ENCODE results near the gene RYK.

The RYK gene

DNA sequence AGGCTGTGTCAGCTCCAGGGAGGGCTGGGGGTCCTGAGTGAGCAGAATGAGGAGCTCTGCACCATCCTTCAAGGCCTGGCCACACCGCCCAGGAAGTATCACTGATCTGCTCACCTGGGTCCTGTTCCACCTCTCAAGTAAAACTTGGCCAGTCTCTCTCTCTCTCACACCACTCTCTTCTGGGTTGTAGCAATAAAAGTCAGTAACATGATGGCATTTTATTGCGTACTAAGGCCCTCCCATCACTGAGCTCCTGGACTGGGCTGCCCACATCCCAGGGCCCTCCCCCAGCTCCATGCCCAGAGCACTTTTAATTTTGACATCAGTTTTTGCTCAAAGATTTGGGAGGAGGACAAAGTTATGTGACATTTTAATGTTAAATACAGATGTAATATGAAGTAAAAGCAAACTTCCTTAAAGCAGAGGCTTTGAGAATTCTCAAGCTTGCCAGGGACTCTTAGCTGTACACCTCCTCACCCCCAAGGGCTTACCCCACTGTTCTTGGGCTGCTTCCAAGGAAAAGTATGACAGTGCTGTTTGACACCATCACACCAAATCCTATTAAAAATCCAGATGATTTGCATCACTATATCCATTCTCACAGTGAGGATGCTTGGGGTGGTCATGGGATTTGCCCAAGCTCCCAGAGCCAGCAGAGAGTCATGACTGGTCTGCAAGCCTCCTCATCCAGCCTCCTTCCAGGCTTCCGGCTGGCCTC lies 115.8 kb downstream of the RYK start:
- no peak for TF ChIP-seq ZNF274 (IDR thresholded peaks at IDR 0.05; ENCODE audit: low read depth, low read length)

GRCh38 chr3:134134240-134134639 lies 116.4 kb downstream of the RYK start:
- TF ChIP-seq ZNF274 (IDR thresholded peaks at IDR 0.05; ENCODE audit: low read depth, low read length) = no peak
- H3K4me3 ChIP-seq (ENCODE audit: low read length) = no peak overlapping the region

More for the DNA sequence above, 115.8 kb downstream of the RYK start:
- H3K4me3 ChIP-seq (ENCODE audit: low read length) = no peak overlapping the region

DNA sequence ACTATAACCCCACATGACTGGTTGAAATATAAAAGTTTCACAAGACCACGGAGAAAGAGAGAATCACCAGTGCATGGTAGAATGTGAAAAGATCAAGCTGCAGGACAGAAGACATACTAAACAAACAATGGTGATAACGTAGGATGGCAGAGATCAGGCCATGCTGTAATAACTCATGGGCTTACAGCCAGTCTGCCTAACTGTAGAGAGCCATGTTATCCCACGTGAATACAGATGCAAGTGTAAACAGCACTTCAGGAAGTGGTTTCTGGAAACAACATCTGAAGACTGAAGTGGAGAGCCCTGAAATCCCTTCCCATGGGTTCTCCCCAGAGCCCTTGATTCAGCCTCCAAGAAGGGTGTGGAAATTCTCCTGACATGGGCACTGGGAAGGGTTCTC lies 117.7 kb downstream of the RYK start:
- no peak overlapping the region for H3K4me3 ChIP-seq (ENCODE audit: low read length)
- no peak for TF ChIP-seq ZNF274 (IDR thresholded peaks at IDR 0.05; ENCODE audit: low read depth, low read length)

DNA sequence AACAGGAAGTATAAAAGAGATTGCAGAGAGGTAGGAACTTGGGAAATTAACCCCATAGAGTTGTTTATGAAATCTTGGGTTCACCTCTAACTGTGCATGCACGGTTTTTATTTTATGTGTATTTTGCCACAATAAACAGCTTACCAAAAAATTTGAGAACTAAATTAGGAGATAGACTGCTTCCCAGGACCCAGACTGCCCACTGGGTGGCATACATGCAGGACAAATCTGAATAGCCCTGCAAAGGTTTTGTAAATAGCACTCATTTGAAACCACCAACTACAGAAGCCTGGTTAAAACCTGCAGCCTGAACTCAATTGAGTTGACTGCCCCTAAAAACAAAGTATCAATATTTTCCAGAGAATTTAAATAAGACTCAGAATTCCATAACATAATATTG lies 124.5 kb downstream of the RYK start:
- H3K4me3 ChIP-seq (ENCODE audit: low read length) = no peak overlapping the region
- no peak for TF ChIP-seq ZNF274 (IDR thresholded peaks at IDR 0.05; ENCODE audit: low read depth, low read length)

DNA sequence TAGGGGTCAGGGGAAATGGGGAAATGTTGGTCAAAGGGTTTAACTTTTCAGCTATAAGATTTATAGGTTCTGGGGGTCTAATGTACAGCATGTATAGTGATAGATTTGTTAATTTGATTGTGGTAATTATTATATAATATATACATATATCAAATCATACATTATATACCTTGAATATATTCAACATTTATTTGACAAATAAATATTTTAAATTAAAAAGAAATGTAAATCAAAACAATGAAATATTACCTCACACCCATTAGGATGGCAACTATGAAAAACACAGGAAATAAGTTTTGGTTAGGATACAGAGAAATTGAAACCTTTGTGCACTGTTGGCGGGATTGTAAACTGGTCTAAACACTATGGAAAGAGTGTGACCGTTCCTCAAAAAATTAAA lies 135.9 kb downstream of the RYK start:
- TF ChIP-seq ZNF274 (IDR thresholded peaks at IDR 0.05; ENCODE audit: low read depth, low read length) = no peak
- H3K4me3 ChIP-seq (ENCODE audit: low read length) = no peak overlapping the region

DNA sequence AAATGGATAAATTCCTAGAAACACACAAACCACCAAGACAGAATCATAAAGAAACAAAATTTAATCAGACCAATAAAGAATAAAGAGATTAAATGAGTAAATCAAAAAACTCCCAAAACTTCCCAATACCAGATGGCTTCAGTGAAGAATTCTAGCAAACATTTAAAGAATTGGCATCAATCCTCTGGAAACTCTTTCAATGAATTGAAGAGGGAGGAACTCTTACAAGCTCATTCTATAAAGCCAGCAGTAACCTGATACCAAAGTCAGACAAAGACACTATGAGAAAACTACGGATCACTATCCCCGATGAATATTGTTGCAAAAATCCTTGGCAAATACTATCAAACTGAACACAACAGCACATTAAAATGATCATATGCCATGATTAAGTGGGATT lies 139.0 kb downstream of the RYK start:
- TF ChIP-seq ZNF274 (IDR thresholded peaks at IDR 0.05; ENCODE audit: low read depth, low read length) = no peak
- H3K4me3 ChIP-seq (ENCODE audit: low read length) = no peak overlapping the region

- no peak overlapping the region for H3K4me3 ChIP-seq (ENCODE audit: low read length)
- no peak for TF ChIP-seq ZNF274 (IDR thresholded peaks at IDR 0.05; ENCODE audit: low read depth, low read length)
These were observed 139.7 kb downstream of the RYK start for GRCh38 chr3:134110963-134111362.
